ENCODE data around the gene CYP3A5.
"Not testable (repeated sequence)": the region's sequence is repeated elsewhere in the genome, so short reads cannot be mapped to it uniquely, and the experiment has no call there.

CYP3A5 gene

GRCh38 chr7:99653754-99654153 lies 26.0 kb downstream of the CYP3A5 start:
- TF ChIP-seq MYC (IDR thresholded peaks at IDR 0.05; ENCODE audit: low read depth, low read length) (no peak), MAX (IDR thresholded peaks at IDR 0.05; ENCODE audit: low read depth, low read length) (no peak), CTCF (IDR thresholded peaks at IDR 0.05; ENCODE audit: low read depth, low read length) (no peak), POLR2A (IDR thresholded peaks at IDR 0.05; ENCODE audit: extremely low read depth, insufficient read length) (no peak)
- DNase-seq (ENCODE audit: low read depth): no peak

GRCh38 chr7:99653269-99653668 lies 26.5 kb downstream of the CYP3A5 start:
- not testable (repeated sequence) for DNase-seq (ENCODE audit: low read depth); H3K4me3 ChIP-seq (ENCODE audit: low read depth, low read length)

More at GRCh38 chr7:99653754-99654153, 26.0 kb downstream of the CYP3A5 start:
- H3K4me3 ChIP-seq (ENCODE audit: low read depth, low read length): no peak overlapping the region

- no peak for TF ChIP-seq CTCF (IDR thresholded peaks at IDR 0.05; ENCODE audit: low read depth, low read length)
- TF ChIP-seq MYC (IDR thresholded peaks at IDR 0.05; ENCODE audit: low read depth, low read length): no peak
- no peak for TF ChIP-seq POLR2A (IDR thresholded peaks at IDR 0.05; ENCODE audit: extremely low read depth, insufficient read length)
- TF ChIP-seq MAX (IDR thresholded peaks at IDR 0.05; ENCODE audit: low read depth, low read length): no peak
- no peak overlapping the region for H3K4me3 ChIP-seq (ENCODE audit: low read depth, low read length)
- no peak for DNase-seq (ENCODE audit: low read depth)
Measured at GRCh38 chr7:99652671-99653070, 27.1 kb downstream of the CYP3A5 start.

- DNase-seq (ENCODE audit: low read depth): no peak
- H3K4me3 ChIP-seq (ENCODE audit: low read depth, low read length): no peak overlapping the region
- TF ChIP-seq MAX (IDR thresholded peaks at IDR 0.05; ENCODE audit: low read depth, low read length) (no peak), MYC (IDR thresholded peaks at IDR 0.05; ENCODE audit: low read depth, low read length) (no peak), CTCF (IDR thresholded peaks at IDR 0.05; ENCODE audit: low read depth, low read length) (no peak), POLR2A (IDR thresholded peaks at IDR 0.05; ENCODE audit: extremely low read depth, insufficient read length) (no peak)
Measured at GRCh38 chr7:99651290-99651689, 28.5 kb downstream of the CYP3A5 start.

- TF ChIP-seq MYC (IDR thresholded peaks at IDR 0.05; ENCODE audit: low read depth, low read length) (no peak), POLR2A (IDR thresholded peaks at IDR 0.05; ENCODE audit: extremely low read depth, insufficient read length) (no peak), CTCF (IDR thresholded peaks at IDR 0.05; ENCODE audit: low read depth, low read length) (no peak), MAX (IDR thresholded peaks at IDR 0.05; ENCODE audit: low read depth, low read length) (no peak)
- H3K4me3 ChIP-seq (ENCODE audit: low read depth, low read length): no peak overlapping the region
- DNase-seq (ENCODE audit: low read depth): no peak
Measured at GRCh38 chr7:99648843-99649242, 31.0 kb downstream of the CYP3A5 start.

GRCh38 chr7:99645590-99645989 lies 34.2 kb downstream of the CYP3A5 start:
- no peak for DNase-seq (ENCODE audit: low read depth)
- H3K4me3 ChIP-seq (ENCODE audit: low read depth, low read length): no peak overlapping the region
- no peak for TF ChIP-seq MYC (IDR thresholded peaks at IDR 0.05; ENCODE audit: low read depth, low read length)

GRCh38 chr7:99644431-99644830 lies 35.4 kb downstream of the CYP3A5 start:
- no peak overlapping the region for H3K4me3 ChIP-seq (ENCODE audit: low read depth, low read length)
- TF ChIP-seq MAX (IDR thresholded peaks at IDR 0.05; ENCODE audit: low read depth, low read length) (no peak), CTCF (IDR thresholded peaks at IDR 0.05; ENCODE audit: low read depth, low read length) (no peak), POLR2A (IDR thresholded peaks at IDR 0.05; ENCODE audit: extremely low read depth, insufficient read length) (no peak), MYC (IDR thresholded peaks at IDR 0.05; ENCODE audit: low read depth, low read length) (no peak)
- no peak for DNase-seq (ENCODE audit: low read depth)
